Endometrium (tissue), 2 donors: Measurements from ENCODE around the gene RNH1.

Source experiments
- FAIRE-seq: peaks from 2 replicates; lab custom pipeline; 2012; peaks lifted over from hg19 to GRCh38; lab: Jason Lieb, UNC
- donor health status: control.
- donor health status: control.

RNH1 gene

DNA sequence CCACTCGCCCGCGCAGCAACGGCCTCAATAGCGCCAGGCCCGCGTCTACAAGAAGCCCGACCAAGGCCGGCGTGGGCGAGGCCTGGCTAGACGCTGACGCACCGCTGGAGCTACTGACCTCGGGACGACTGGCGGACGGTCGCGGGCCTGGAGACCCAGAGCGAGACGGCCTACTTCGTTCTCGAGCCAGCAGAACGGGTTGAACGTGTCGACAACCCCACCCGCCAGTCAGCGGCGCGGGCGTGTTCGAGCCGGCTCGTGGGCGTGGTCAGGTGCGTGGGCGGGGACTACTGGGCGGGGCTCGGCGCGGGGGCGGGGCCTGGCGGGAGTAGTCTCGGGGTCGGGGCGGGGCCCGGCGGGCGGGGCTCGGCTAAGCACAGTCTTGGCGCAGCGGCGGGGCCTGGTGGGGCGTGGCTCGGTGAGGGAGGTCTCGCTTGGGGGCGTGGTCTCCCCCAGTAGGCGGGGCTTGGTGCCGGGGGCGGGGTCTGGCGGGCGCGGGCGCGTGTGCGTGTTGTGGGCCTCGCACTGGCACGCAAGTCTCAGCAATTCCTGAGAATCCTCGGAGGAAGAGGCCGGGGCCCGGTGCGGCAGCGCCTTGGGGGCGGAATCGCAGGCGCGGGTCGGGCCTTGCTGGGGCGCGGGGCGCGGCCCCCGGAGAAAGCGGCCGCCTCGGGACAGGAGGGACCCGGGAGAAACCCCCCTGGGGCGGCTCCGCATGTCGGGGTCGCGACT is at the start of gene RNH1:
TSS of gene RNH1 (minus strand) at position 248 of the 732 bp plus-strand sequence. CDS start 5,080 bp downstream, outside the sequence.
- no peak for FAIRE-seq

DNA sequence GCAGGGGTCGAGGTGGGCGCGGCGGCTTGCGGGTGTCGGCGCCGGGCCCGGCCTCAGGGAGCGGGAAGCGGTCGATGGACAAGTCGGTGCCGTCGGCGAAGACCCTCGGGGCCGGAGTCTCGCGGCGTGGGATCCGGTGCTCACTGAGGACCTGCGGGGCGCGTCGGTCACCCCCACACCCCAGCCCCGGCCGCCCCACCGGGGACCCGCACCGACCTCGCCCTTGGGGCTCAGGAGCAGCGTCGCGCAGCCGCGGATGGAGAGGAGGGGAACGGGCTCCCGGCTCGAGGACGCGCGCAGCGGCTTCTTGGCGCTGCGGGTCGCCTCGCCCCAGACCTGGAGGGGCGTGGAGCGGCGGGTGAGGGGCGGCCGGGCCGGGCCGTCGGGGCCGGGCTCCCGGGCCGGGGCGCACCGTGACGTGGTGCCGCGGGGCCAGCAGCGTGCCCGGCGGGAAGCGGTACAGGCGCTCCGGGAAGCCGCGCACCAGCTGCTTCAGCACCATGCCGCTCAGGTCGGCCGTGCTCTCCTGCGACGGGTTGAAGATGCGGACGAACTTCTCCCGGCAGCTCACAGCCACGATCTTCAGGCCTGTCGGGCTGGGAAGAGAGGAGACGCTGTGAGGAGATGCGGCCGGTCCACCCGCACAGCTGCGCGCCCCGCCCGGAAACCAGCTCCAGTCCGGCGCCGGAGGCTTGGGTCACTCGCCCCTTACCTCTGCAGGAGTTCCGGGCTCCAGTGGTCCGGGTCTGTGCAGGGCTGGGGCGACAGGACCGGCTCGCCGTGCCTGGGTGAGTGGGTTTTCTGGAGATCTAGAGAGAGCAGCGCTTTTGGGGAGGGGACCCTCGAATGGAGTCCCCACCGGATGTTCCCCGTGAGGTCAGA is 49.0 kb upstream of the RNH1 start:
- no peak for FAIRE-seq

GRCh38 chr11:555227-555779 is 48.3 kb upstream of the RNH1 start:
- no peak for FAIRE-seq

- FAIRE-seq, result no peak
These were observed 47.6 kb upstream of the RNH1 start for GRCh38 chr11:554428-555226.

DNA sequence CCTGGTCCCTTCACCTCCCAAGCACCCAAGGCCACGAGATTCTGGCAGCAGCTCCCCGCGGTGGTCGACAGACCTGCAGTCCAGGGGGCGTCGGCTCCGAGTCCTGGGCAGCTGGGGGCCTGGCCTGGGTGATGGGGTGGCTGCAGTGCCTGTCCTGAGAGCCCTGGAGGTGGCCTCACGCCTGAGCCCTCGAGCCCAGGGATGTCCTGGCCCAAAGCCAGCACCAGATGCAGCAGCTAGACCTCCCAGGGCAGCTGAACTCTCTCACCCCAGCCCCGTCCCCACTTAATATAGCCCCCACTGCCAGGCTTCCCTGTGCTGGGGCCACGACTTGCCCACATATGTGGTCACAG is 46.9 kb upstream of the RNH1 start:
- FAIRE-seq, result no peak

- no peak for FAIRE-seq
These were observed 46.3 kb upstream of the RNH1 start for GRCh38 chr11:553083-553987.

- FAIRE-seq, result no peak
These were observed 44.6 kb upstream of the RNH1 start for GRCh38 chr11:551596-551995.

- no peak for FAIRE-seq
These were observed 44.1 kb upstream of the RNH1 start for GRCh38 chr11:551131-551530.

DNA sequence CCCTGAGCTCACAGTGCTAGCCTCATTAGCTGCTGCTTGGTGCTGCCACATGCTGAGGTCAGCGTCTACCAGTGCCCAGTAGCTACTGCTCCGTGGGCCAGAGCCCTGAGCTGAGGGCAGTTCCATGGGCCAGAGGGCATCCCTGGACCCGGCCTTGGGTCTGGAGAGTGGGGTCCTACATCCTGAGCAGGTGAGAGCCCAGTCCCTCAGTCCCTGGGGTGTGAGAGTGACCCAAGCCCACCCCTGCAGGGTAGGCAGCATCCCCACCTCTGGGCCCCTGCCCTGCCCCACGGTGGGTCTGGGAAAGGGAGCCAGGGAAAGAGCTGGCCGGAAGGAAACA is 43.7 kb upstream of the RNH1 start:
- FAIRE-seq, result no peak

- FAIRE-seq, result no peak
These were observed 43.1 kb upstream of the RNH1 start for GRCh38 chr11:550021-550745.

DNA sequence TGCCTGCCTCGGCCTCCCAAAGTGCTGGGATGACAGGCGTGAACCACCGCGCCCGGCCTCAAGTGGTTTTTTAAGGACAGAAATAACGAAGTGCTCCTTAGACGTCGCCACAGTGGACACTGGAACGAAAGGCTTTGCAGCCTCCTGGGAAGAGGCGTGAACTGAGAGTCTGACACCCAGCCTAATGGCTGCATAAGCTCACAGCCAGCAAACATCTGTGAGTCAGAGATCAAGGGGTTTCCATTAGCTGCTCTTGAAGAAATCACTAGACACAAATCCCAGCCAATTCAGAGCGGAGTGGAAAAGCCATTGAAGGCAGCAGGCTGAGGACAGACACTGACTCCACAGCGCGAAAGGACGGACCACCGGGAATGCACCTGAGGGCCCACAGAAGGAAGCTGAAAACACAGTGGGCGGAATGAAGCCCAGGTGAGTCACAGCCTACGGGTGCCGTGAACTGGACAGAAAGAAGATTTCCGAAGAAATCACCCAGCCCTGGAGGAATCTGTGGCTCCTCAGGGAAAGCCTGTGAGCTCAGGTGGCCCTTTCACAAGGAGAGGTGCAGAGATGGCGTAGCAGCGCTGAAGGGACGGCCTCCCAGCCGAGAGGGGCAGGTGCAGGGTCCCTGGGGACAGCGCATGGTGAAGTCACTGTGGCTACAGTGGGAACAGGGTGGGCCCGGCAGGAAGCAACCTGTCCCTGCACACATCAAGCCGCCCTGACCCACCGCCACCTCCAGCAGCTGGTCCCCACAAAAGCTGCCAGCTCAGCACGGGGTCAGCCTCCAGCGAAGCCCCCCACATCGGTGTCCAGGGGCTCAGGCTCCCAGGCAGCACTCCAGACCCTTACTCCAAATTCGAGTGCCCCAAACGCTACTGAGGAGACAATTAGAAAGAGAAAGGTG is 41.9 kb upstream of the RNH1 start:
- no peak for FAIRE-seq

GRCh38 chr11:545171-545570 is 38.1 kb upstream of the RNH1 start:
- no peak for FAIRE-seq

GRCh38 chr11:544817-545166 is 37.8 kb upstream of the RNH1 start:
- no peak for FAIRE-seq

DNA sequence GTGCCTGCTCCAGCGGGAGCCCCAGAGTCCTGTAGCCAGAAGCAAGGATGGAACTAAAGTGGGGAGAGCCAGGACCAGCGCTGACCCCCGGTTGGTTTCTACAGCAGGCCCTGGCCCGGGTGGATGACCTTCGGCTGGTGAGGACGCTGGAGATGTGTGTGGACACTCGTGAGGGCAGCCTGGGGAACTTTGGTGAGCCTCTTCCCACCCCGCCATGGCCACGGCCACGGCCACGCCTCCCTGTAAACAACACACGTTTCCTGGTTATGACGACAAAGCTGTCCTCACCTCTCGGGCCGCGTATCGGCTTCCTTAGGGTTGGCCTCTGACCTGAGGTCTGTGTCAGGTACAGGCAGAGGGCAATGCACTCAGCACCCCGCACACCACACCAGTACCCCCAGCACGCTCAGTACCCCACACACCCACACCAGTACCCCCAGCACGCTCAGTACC is 34.4 kb upstream of the RNH1 start:
- FAIRE-seq, result no peak

GRCh38 chr11:540583-541432 is 33.8 kb upstream of the RNH1 start:
- no peak for FAIRE-seq

DNA sequence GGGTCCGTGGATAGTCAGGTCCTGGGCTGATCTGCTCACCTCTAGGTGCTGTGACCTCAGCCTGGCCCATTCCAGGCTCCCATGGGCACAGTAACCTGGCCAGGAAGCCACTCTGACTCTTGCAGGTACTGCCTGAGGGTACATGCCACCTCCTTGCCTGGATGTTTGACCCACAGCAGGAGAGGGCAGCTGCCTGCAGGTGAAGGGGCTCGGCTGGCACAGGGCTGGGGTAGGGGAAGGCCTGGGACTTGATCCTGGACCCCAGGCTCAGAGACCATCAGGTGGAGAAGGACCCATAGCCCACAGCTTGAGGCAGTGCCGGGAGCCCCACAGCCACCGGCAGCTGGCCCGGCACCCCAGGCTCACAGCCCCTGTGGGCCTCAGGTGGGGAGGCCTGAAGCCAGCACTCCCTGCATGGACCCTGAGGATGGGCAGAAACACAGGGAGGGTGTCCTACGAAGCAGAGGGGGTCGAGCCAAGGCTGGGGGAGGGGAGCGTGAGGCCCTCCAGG is 33.0 kb upstream of the RNH1 start:
- no peak for FAIRE-seq

DNA sequence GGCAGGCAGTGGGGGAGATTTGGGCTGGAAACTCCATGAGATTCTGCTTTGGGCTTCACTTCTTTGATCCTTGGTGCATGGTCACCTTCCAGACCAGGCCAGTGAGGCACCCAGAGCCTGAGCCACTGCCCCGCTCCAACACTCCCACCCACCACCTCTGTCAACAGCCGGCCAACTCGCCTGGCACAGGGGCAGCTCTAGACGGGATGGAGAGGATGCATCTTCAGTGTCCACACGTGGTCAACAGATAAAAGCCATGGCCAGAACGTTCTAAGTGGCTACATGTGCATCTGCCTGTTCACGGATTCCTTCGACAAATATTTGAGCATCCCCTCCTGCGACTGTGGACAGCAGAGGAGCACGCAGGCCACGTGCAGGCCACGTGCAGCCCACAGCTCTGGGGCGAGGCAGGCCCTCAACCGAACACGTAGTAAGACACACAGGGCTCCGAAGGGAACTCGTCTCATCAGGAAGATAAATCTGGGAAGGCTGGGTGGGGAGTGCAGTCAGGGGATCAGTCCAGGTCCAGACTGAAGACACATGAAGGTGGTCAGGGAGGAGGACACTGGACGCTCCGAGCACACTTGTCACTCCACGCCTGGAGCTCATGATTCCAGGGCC is 31.5 kb upstream of the RNH1 start:
- FAIRE-seq, result no peak
